ENCODE results near the gene SH2D1B. TPM values are rescaled to one million over a fixed set of nuclear protein-coding genes. Genes with fewer than 3 reads are reported as not detected.

The SH2D1B gene
- polyA plus RNA-seq, 1 of the 3 experiments (the other 2 are of a cell fraction) = not detected

- CTCF ChIA-PET = interaction anchor here (0.7 to 6.2 kb wide), 8 partner anchors 24 to 596 kb away, joined by 3 to 63 read pairs (median 3); no protein-coding TSS in a partner anchor
- Histone ChIP-seq H2AFZ (ENCODE audit: low read depth) (no peak overlapping the region), H3K4me2 (no peak overlapping the region), H3K36me3 (replicated peaks in 1 of 2; ENCODE audit: control insufficient read depth in 1 of 2, insufficient read depth in 2 of 2, low read length in 1 of 2) (no peaks in the 10 kb centered on the region), H4K20me1 (ENCODE audit: insufficient read depth) (no peaks in the 10 kb centered on the region), H3K9me3 (no peaks in the 10 kb centered on the region), H3K9me2 (no peaks in the 10 kb centered on the region), H3K27ac (ENCODE audit: low read depth in 2 of 2, low read length in 1 of 2) (no peak overlapping the region), H3K79me2 (ENCODE audit: insufficient read depth) (no peaks in the 10 kb centered on the region), H3F3A (replicated peaks; ENCODE audit: insufficient read depth) (peaks cover 5% of the 10 kb centered on the region), H3K4me3 (ENCODE audit: low read depth in 2 of 2, low read length in 1 of 2) (no peak overlapping the region), H3K4me1 (ENCODE audit: control insufficient read depth in 1 of 2, insufficient read depth in 2 of 2, low read depth in 1 of 2, low read length in 1 of 2) (peaks cover 0 to 19% of the 10 kb centered on the region in 2 experiments; a peak in 1 of 4 replicates), H3K9ac (no peak overlapping the region), H3K27me3 (ENCODE audit: insufficient read depth) (peaks cover 4% of the 10 kb centered on the region; the same call in 1 of the 2 replicates)
- POLR2A ChIA-PET = no interaction called here
- no peak for DNase-seq
- 63% methylated on average over 11 of the region's 11 CpGs for WGBS (ENCODE audit: low lambda C conversion rate)
- TF ChIP-seq GATA2 (CRISPR knock-in tag; IDR thresholded peaks at IDR 0.05) (no peak), SMC3 (IDR thresholded peaks at IDR 0.05; ENCODE audit: low read depth, low read length) (no peak), RXRA (IDR thresholded peaks at IDR 0.05; ENCODE audit: borderline replicate concordance, low read depth) (no peak), ELF1 (IDR thresholded peaks at IDR 0.05) (no peak), MXI1 (IDR thresholded peaks at IDR 0.05; ENCODE audit: low read depth, low read length) (no peak), POLR2AphosphoS5 (IDR thresholded peaks at IDR 0.05; ENCODE audit: low read depth, low read length) (no peak), FOXJ3 (CRISPR knock-in tag; IDR thresholded peaks at IDR 0.05) (no peak), TCF12 (IDR thresholded peaks at IDR 0.05) (no peak), RAD21 (IDR thresholded peaks at IDR 0.05; ENCODE audit: low read length) (no peak), GABPA (IDR thresholded peaks at IDR 0.05; ENCODE audit: low read depth) (no peak), NFIC (IDR thresholded peaks at IDR 0.05; ENCODE audit: borderline replicate concordance) (no peak), EZH2phosphoT487 (IDR thresholded peaks at IDR 0.05; ENCODE audit: borderline replicate concordance, low read depth) (no peak)
- TF ChIP-seq, protein P1, sequence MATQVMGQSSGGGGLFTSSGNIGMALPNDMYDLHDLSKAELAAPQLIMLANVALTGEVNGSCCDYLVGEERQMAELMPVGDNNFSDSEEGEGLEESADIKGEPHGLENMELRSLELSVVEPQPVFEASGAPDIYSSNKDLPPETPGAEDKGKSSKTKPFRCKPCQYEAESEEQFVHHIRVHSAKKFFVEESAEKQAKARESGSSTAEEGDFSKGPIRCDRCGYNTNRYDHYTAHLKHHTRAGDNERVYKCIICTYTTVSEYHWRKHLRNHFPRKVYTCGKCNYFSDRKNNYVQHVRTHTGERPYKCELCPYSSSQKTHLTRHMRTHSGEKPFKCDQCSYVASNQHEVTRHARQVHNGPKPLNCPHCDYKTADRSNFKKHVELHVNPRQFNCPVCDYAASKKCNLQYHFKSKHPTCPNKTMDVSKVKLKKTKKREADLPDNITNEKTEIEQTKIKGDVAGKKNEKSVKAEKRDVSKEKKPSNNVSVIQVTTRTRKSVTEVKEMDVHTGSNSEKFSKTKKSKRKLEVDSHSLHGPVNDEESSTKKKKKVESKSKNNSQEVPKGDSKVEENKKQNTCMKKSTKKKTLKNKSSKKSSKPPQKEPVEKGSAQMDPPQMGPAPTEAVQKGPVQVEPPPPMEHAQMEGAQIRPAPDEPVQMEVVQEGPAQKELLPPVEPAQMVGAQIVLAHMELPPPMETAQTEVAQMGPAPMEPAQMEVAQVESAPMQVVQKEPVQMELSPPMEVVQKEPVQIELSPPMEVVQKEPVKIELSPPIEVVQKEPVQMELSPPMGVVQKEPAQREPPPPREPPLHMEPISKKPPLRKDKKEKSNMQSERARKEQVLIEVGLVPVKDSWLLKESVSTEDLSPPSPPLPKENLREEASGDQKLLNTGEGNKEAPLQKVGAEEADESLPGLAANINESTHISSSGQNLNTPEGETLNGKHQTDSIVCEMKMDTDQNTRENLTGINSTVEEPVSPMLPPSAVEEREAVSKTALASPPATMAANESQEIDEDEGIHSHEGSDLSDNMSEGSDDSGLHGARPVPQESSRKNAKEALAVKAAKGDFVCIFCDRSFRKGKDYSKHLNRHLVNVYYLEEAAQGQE (IDR thresholded peaks at IDR 0.05; ENCODE audit: low read depth, low read length) = no peak
Observed at GRCh38 chr1:162389021-162389818, 22.7 kb downstream of the SH2D1B start.

DNA sequence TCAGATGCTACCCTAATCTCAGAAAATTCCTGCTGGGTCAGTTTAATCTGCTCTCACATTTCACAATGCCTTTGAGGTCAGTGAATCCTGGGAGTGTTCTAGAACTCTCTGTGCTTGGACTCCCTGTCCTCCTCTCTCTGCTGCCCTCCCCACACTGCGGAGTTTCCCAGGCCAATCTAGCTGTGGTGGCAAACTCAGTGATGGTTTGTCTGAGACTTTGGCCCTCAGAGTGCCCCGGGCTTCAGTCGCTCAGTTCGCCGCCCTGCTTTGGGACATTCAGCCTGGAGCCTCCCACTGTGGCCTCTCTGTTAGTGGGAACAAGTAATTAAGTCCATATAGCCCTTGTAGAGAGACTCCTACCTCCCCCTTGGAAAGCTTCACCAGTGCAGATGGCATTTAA lies 23.3 kb downstream of the SH2D1B start:
- Histone ChIP-seq H3K9me2 (no peaks in the 10 kb centered on the region), H2AFZ (ENCODE audit: low read depth) (no peak overlapping the region), H3K27ac (ENCODE audit: low read depth in 2 of 2, low read length in 1 of 2) (no peak overlapping the region), H3K4me3 (ENCODE audit: low read depth in 2 of 2, low read length in 1 of 2) (no peak overlapping the region), H4K20me1 (ENCODE audit: insufficient read depth) (no peaks in the 10 kb centered on the region), H3F3A (replicated peaks; ENCODE audit: insufficient read depth) (peaks cover 5% of the 10 kb centered on the region), H3K9ac (no peak overlapping the region), H3K36me3 (replicated peaks in 1 of 2; ENCODE audit: control insufficient read depth in 1 of 2, insufficient read depth in 2 of 2, low read length in 1 of 2) (no peaks in the 10 kb centered on the region), H3K4me2 (no peak overlapping the region), H3K9me3 (no peaks in the 10 kb centered on the region), H3K27me3 (ENCODE audit: insufficient read depth) (peaks cover 4% of the 10 kb centered on the region; the same call in 1 of the 2 replicates), H3K79me2 (ENCODE audit: insufficient read depth) (no peaks in the 10 kb centered on the region), H3K4me1 (ENCODE audit: control insufficient read depth in 1 of 2, insufficient read depth in 2 of 2, low read depth in 1 of 2, low read length in 1 of 2) (peaks cover 0 to 19% of the 10 kb centered on the region in 2 experiments; a peak in 1 of 4 replicates)
- CTCF ChIA-PET = interaction anchor here (0.7 to 6.2 kb wide), 7 partner anchors 23 to 336 kb away, joined by 3 to 63 read pairs (median 3); no protein-coding TSS in a partner anchor
- POLR2A ChIA-PET = no interaction called here
- 92% methylated on average over 4 of the region's 5 CpGs for WGBS (ENCODE audit: low lambda C conversion rate)
- DNase-seq = no peak
- TF ChIP-seq TAF1 (IDR thresholded peaks at IDR 0.05; ENCODE audit: borderline replicate concordance, low read depth, low read length) (no peak), FOSL2 (IDR thresholded peaks at IDR 0.05; ENCODE audit: borderline replicate concordance, low read depth) (no peak), MXI1 (IDR thresholded peaks at IDR 0.05; ENCODE audit: low read depth, low read length) (no peak), ZBTB33 (IDR thresholded peaks at IDR 0.05; ENCODE audit: borderline replicate concordance, low read depth) (no peak), ELF1 (IDR thresholded peaks at IDR 0.05) (no peak)

Measured in SK-N-SH (cell line).